Psoas muscle (tissue), 8 donors: Measurements from ENCODE around the gene MICU2. TPM values are rescaled to one million over a fixed set of nuclear protein-coding genes. Genes with fewer than 3 reads are reported as not detected.

Source experiments
- ATAC-seq, 4 donors: fragments of 200-7000 bp; cut with Tn5 transposase; one replicate each; pipeline ENCODE4 v1.9.1; 2020; ENCODE audit warnings: moderate library complexity in 3 of 4, mild to moderate bottlenecking in 2 of 4
- DNase-seq, 2 donors: peaks; one replicate each; pipeline ENCODE4 v3.0.0-alpha.2; 2020
- H3K27ac ChIP-seq: fragments of 200-600 bp; one replicate; pipeline ENCODE4 v1.8.0; 2022
- H3K27me3 ChIP-seq, 3 donors: fragments of 200-600 bp in 1 of 3; one replicate each; pipeline versions ENCODE4 v1.6.1 to v1.8.0; 2013 to 2022; ENCODE audit warnings: low read length in 2 of 3, mild to moderate bottlenecking in 2 of 3, moderate library complexity in 1 of 3; ENCODE audit not compliant: insufficient read depth in 3 of 3
- H3K36me3 ChIP-seq, 2 donors: fragments of 200-600 bp in 1 of 2; one replicate each; pipeline versions ENCODE4 v1.6.1 to v1.8.0; 2013 to 2022; ENCODE audit warnings: low read depth in 1 of 2, mild to moderate bottlenecking in 1 of 2, moderate library complexity in 1 of 2; ENCODE audit not compliant: insufficient read depth in 1 of 2
- H3K4me1 ChIP-seq: fragments of 200-600 bp; one replicate; pipeline ENCODE4 v1.8.0; 2022
- H3K4me3 ChIP-seq: fragments of 200-600 bp; one replicate; pipeline ENCODE4 v1.8.0; 2022; ENCODE audit warnings: mild to moderate bottlenecking
- H3K9me3 ChIP-seq: fragments of 200-600 bp; one replicate; pipeline ENCODE4 v1.8.0; 2022
- CTCF ChIP-seq: fragments of 200-600 bp; IDR thresholded peaks from one replicate; pipeline ENCODE4 v1.8.0; 2022; ENCODE audit warnings: antibody characterized with exemption
- WGBS, 3 donors: extraction: QIAGEN DNeasy Blood & Tissue Kit; methylation state at CpG; one replicate each; pipeline versions ENCODE4 v1.1.6 to v1.1.7; 2013; 5-methylcytosine and 5-hydroxymethylcytosine counted together
- intact Hi-C, 2 donors: fragments of 100-400 bp; cut with DNase I; formaldehyde crosslinking; loops; one replicate each; pipeline versions ENCODE4 v1.11.0 to v1.14.2; 2022
- polyA plus RNA-seq, 3 donors: library from polyadenylated mRNA; stranded (reverse); fragments of 200-250 nt; gene quantifications; one replicate each; pipeline ENCODE4 v1.2.3, GENCODE V29; 2013
- total RNA-seq, 4 donors: library from RNA; stranded (reverse); fragmentation: NEBNext Ultra II Directional in 2 of 4; extraction: Animal tissue kit (Norgen Biotek cat#: 25700) in 2 of 4; gene quantifications; one replicate each; pipeline versions ENCODE4 v1.2.1 to v1.2.4, GENCODE V29; 2021 to 2023
- donor health status: healthy with polysubstance abuse.
- donor health status: DM: no; HTN: no; CAD: no; lungs with moderate emphysema.
- donor health status: Bipolar disorder and iron deficiency.
- donor health status: healthy.
- donor health status: DM: yes; HTN: yes; CAD: no.
- donor health status: DM: no; HTN: no; CAD: no.
- donor health status: DM: no; HTN: no; CAD: no.
- donor health status: DM: yes; HTN: yes; CAD: no.

MICU2 gene
- total and polyA plus RNA-seq, 7 donors = 43.6 to 51.2 (median 44.9) TPM

DNA sequence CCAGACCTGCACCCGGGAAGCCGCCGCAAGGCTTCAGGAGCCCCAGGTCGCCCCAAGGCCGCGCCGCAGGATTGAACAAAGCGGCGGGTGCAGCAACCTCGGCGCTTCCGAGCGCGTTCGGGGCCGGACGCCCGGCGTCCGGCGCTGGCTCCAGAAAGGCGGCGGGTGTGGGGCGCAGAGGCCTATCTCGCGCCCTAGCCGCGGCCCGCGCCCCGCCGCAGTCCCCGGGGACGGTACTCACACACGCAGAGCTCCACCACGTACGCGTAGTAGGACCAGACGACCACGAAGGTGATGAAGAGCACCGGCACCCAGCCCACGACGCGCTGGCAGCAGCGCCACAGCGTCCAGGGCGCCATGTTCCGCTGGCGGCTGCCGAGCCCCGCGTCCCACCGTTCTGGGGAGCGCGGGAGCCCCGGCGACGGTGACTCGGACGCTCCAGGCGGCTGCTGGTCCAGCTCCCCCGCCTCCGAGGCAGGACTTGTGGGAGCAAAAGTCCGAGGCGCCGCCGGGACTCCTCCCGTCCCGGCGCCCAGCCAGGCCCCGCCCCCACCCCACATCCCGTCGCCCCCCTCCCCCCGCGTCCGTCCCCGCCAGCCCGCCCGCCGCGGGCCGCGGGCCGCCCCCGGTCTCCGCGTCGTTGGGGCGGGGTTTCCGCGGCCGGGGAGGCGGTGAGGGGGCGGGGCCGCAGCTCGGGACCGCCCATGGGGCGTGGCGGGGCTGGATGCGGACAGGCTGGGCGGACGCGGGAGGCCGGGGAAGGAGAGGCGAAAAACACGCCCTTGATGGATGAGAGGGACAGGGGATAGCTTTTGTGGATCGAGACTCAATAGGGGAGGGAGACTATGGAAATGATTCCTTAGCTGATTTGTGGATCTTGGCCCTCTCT lies 144.9 kb downstream of the MICU2 start, which contains the start of gene ZDHHC20:
Gene ZDHHC20, minus strand, starts transcription at position 491 of the 889 bp plus-strand sequence. Its CDS starts 132 bp downstream, at position 359.
- peaks cover 10% of the 10 kb centered on the region for H3K4me1 ChIP-seq
- no peaks in the 10 kb centered on the region for H3K27me3 ChIP-seq
- peak within 1 kb of the TSS; percentile 71 for H3K4me3 ChIP-seq
- H3K36me3 ChIP-seq = no peaks in the 10 kb centered on the region
- peak within 1 kb of the TSS; percentile 91 for H3K27ac ChIP-seq
- no peak for TF ChIP-seq CTCF
- peak; percentile 89 to 95 for DNase-seq
- WGBS, 3 donors = 0 to 1% (median 0%) methylated on average over 74 to 107 of the region's 107 CpGs
- intact Hi-C loops = loop anchor here in 1 of 2 donors (5.0 kb wide), 1 partner anchor 162 kb away; no protein-coding TSS in a partner anchor
- no peaks in the 10 kb centered on the region for H3K9me3 ChIP-seq
- peak; percentile 96 to 98 (median 98) for ATAC-seq

GRCh38 chr13:21458451-21458812 lies 145.5 kb downstream of the MICU2 start:
- intact Hi-C loops = loop anchor here in 1 of 2 donors (5.0 kb wide), 1 partner anchor 161 kb away; no protein-coding TSS in a partner anchor
- H3K4me3 ChIP-seq = peak overlapping the region; percentile 71

GRCh38 chr13:21453387-21454081 lies 150.4 kb downstream of the MICU2 start:
- DNase-seq = no peak
- Histone ChIP-seq H3K36me3 (no peaks in the 10 kb centered on the region), H3K4me3 (no peak overlapping the region), H3K4me1 (peaks cover 10% of the 10 kb centered on the region), H3K27ac (no peak overlapping the region), H3K9me3 (no peaks in the 10 kb centered on the region), H3K27me3 (no peaks in the 10 kb centered on the region)
- intact Hi-C loops = no loop called here
- no peak for ATAC-seq
- 84 to 98% (median 96%) methylated on average over 6 of the region's 6 CpGs for WGBS, 3 donors
- TF ChIP-seq CTCF = no peak

More at GRCh38 chr13:21458451-21458812, 145.5 kb downstream of the MICU2 start:
- Histone ChIP-seq H3K27ac (peak overlapping the region; percentile 91), H3K36me3 (no peaks in the 10 kb centered on the region), H3K4me1 (peaks cover 10% of the 10 kb centered on the region), H3K9me3 (no peaks in the 10 kb centered on the region), H3K27me3 (no peaks in the 10 kb centered on the region)
- no peak for TF ChIP-seq CTCF
- 0% methylated on average over 16 of the region's 16 CpGs for WGBS, 3 donors
- DNase-seq (peak; percentile 18 to 56), ATAC-seq (peak in 2 of 4 donors; percentile 26 to 47)

- Histone ChIP-seq H3K27ac (no peak overlapping the region), H3K9me3 (no peaks in the 10 kb centered on the region), H3K27me3 (no peaks in the 10 kb centered on the region), H3K4me1 (no peaks in the 10 kb centered on the region), H3K36me3 (no peaks in the 10 kb centered on the region), H3K4me3 (no peak overlapping the region)
- TF ChIP-seq CTCF = no peak
- intact Hi-C loops = no loop called here
- 92 to 96% (median 94%) methylated on average over 3 of the region's 3 CpGs for WGBS, 3 donors
- ATAC-seq (no peak), DNase-seq (no peak)
Measured at GRCh38 chr13:21450936-21451335, 153.0 kb downstream of the MICU2 start.
